Natural killer cell (primary cell): ENCODE measurements around the gene METRNL. TPM values are rescaled to one million over a fixed set of nuclear protein-coding genes. Genes with fewer than 3 reads are reported as not detected.

ENCODE experiments used
- ATAC-seq, 3 donors: fragments of 150-1000 bp in 2 of 3; fragments of 200-7000 bp in 1 of 3; cut with Tn5 transposase; 1 replicate in 1 of 3; 2 replicates in 2 of 3; pipeline ENCODE4 v1.10.0; 2021; ENCODE audit warnings: mild to moderate bottlenecking in 2 of 3, moderate library complexity in 2 of 3
- DNase-seq, 2 donors: peaks; one replicate each; pipeline versions ENCODE4 v3.0.0 to v3.0.0-alpha.2; 2013 to 2021; ENCODE audit warnings: mixed read lengths in 1 of 2
- H3K27ac ChIP-seq: one replicate; pipeline ENCODE4 v1.5.1; 2013; ENCODE audit warnings: mild to moderate bottlenecking, low read length
- H3K27me3 ChIP-seq: one replicate; pipeline ENCODE4 v1.6.1; 2013; ENCODE audit warnings: low read length; ENCODE audit not compliant: control insufficient read depth, insufficient read depth
- H3K36me3 ChIP-seq: one replicate; pipeline ENCODE4 v1.6.1; 2013; ENCODE audit warnings: low read length; ENCODE audit not compliant: control insufficient read depth, insufficient read depth
- H3K4me1 ChIP-seq: one replicate; pipeline ENCODE4 v1.6.1; 2013; ENCODE audit warnings: low read length; ENCODE audit not compliant: control insufficient read depth, insufficient read depth
- H3K4me3 ChIP-seq: one replicate; pipeline ENCODE4 v1.5.1; 2013; ENCODE audit warnings: low read length
- H3K9me3 ChIP-seq: one replicate; pipeline ENCODE4 v1.6.1; 2013; ENCODE audit warnings: low read length; ENCODE audit not compliant: control insufficient read depth, insufficient read depth
- H3K27ac Mint-ChIP-seq, 2 donors: one replicate each; pipeline ENCODE4 v1.8.0; 2022; ENCODE audit warnings: mild to moderate bottlenecking in 2 of 2, mixed read lengths in 2 of 2, moderate library complexity in 1 of 2
- H3K27me3 Mint-ChIP-seq, 2 donors: one replicate each; pipeline ENCODE4 v1.8.0; 2022; ENCODE audit warnings: low read depth in 2 of 2, mixed read lengths in 2 of 2
- H3K36me3 Mint-ChIP-seq: one replicate; pipeline ENCODE4 v1.8.0; 2022; ENCODE audit warnings: mixed read lengths
- H3K4me1 Mint-ChIP-seq, 2 donors: one replicate each; pipeline ENCODE4 v1.8.0; 2022; ENCODE audit warnings: mixed read lengths in 2 of 2
- H3K4me3 Mint-ChIP-seq: one replicate; pipeline ENCODE4 v1.8.0; 2022; ENCODE audit warnings: mild to moderate bottlenecking, moderate library complexity, mixed read lengths
- H3K9me3 Mint-ChIP-seq, 2 donors: one replicate each; pipeline ENCODE4 v1.8.0; 2022; ENCODE audit warnings: mixed read lengths in 2 of 2
- WGBS: methylation state at CpG from one replicate; pipeline ENCODE4 v1.1.7; 2013; ENCODE audit warnings: missing lambda C conversion rate; ENCODE audit not compliant: insufficient coverage; 5-methylcytosine and 5-hydroxymethylcytosine counted together
- intact Hi-C: fragments of 100-400 bp; cut with micrococcal nuclease; formaldehyde crosslinking; loops from one replicate; pipeline ENCODE4 v1.14.2; 2022
- total RNA-seq, 4 donors: library from RNA; stranded (reverse); fragments of 120-200 nt in 1 of 4; gene quantifications; one replicate each; pipeline versions ENCODE4 v1.2.3 to v1.2.4, GENCODE V29; 2013 to 2022
- TF ChIP-seq, protein P1 (sequence below): fragments of 200-600 bp; IDR thresholded peaks from one replicate; pipeline ENCODE4 v1.8.0; 2022; ENCODE audit warnings: antibody characterized with exemption

Gene METRNL
- total RNA-seq, 3 donors from 2014 or later (not counting 1 experiment from before 2014, with no cell fraction given) = 227 to 390 (median 325) TPM

DNA sequence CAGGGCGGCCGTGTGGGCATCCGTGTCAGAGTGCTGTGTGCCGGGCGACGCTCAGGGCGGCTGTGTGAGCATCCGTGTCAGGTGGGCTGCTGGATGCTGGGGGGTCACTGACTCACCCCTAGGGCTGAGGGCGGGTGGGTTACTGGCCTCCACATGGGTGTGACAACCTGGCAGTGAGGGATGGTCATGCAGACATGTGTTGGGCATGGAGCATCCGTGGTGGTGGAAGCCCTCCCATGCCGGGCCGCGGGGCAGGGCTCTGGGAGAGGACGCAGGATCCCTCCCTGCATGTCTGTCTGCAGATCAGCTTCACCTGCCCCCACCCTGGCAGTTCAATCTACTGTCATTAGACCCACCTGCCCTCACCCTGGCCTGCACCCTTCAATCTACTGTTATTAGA lies 56.3 kb downstream of the METRNL start:
- no peaks in the 10 kb centered on the region for H3K9me3 ChIP-seq
- H3K36me3 Mint-ChIP-seq = no peaks in the 10 kb centered on the region
- no peak for ATAC-seq
- H3K27me3 ChIP-seq = peaks cover 2% of the 10 kb centered on the region
- no peak overlapping the region for H3K27ac ChIP-seq
- no peak overlapping the region for H3K4me3 ChIP-seq
- no peak overlapping the region for H3K4me3 Mint-ChIP-seq
- H3K4me1 ChIP-seq = no peaks in the 10 kb centered on the region
- intact Hi-C loops = no loop called here
- no peaks in the 10 kb centered on the region for H3K9me3 Mint-ChIP-seq
- TF ChIP-seq, protein P1, sequence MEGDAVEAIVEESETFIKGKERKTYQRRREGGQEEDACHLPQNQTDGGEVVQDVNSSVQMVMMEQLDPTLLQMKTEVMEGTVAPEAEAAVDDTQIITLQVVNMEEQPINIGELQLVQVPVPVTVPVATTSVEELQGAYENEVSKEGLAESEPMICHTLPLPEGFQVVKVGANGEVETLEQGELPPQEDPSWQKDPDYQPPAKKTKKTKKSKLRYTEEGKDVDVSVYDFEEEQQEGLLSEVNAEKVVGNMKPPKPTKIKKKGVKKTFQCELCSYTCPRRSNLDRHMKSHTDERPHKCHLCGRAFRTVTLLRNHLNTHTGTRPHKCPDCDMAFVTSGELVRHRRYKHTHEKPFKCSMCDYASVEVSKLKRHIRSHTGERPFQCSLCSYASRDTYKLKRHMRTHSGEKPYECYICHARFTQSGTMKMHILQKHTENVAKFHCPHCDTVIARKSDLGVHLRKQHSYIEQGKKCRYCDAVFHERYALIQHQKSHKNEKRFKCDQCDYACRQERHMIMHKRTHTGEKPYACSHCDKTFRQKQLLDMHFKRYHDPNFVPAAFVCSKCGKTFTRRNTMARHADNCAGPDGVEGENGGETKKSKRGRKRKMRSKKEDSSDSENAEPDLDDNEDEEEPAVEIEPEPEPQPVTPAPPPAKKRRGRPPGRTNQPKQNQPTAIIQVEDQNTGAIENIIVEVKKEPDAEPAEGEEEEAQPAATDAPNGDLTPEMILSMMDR = no peak
- DNase-seq = peak in 1 of 2 donors; percentile 5
- H3K27ac Mint-ChIP-seq = no peak overlapping the region
- peaks cover 8 to 15% of the 10 kb centered on the region in 2 donors for H3K27me3 Mint-ChIP-seq
- WGBS = 92% methylated on average over 14 of the region's 14 CpGs
- H3K36me3 ChIP-seq = no peaks in the 10 kb centered on the region
- peaks cover 0 to 8% of the 10 kb centered on the region in 2 donors for H3K4me1 Mint-ChIP-seq

DNA sequence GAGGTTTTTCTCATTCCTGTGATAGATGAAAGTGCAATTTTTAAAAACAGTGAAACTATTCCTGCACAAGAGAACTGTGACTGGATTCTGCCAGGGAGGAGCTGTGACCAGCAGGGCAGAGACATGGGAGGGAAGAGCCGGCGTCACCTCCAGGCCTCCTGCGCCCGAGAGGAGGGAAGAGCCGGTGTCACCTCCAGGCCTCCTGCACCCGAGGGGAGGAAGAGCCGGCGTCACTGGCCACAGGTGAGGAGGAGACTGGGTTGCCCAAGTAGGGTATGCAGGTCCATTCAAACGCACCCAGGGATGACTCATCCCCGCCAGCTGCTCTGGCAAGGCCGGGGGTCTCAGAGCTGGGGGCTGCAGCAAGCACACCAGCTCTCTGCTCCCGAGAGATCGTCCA lies 56.7 kb downstream of the METRNL start:
- DNase-seq = peak in 1 of 2 donors; percentile 7

DNA sequence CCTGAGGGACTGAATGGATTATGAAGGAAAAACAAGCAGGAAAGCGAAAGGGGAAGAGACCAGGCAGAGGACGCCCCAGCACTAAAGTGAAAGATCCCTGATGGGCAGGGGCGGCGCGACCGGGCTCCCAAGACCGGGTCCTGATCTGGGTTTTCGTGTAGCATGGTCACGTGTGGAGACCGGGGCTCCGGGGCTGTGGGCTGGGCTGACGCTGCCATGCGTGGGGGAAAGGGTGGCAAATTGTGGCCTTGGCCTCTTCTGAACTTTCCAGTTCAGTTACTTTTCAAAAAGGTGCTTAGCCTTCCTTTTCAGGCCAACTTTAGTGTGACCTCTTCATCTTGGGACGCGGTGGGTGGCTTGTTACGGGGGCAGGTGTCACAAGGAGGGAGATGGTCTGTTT lies 57.5 kb downstream of the METRNL start:
- TF ChIP-seq, protein P1 = no peak
- peaks cover 0 to 8% of the 10 kb centered on the region in 2 donors for H3K4me1 Mint-ChIP-seq
- Histone ChIP-seq H3K4me3 (no peak overlapping the region), H3K27me3 (peaks cover 2% of the 10 kb centered on the region), H3K27ac (no peak overlapping the region), H3K36me3 (no peaks in the 10 kb centered on the region), H3K9me3 (no peaks in the 10 kb centered on the region), H3K4me1 (no peaks in the 10 kb centered on the region)
- H3K36me3 Mint-ChIP-seq = no peaks in the 10 kb centered on the region
- intact Hi-C loops = no loop called here
- H3K27ac Mint-ChIP-seq = no peak overlapping the region
- no peak overlapping the region for H3K4me3 Mint-ChIP-seq
- WGBS = 88% methylated on average over 16 of the region's 16 CpGs
- H3K9me3 Mint-ChIP-seq = no peaks in the 10 kb centered on the region
- ATAC-seq (no peak), DNase-seq (peak in 1 of 2 donors; percentile 4)
- H3K27me3 Mint-ChIP-seq = peaks cover 8 to 15% of the 10 kb centered on the region in 2 donors

More for the DNA sequence above, 56.7 kb downstream of the METRNL start:
- Mint-ChIP-seq H3K4me1 (peaks cover 0 to 8% of the 10 kb centered on the region in 2 donors), H3K27me3 (peaks cover 8 to 15% of the 10 kb centered on the region in 2 donors), H3K36me3 (no peaks in the 10 kb centered on the region), H3K27ac (no peak overlapping the region), H3K4me3 (no peak overlapping the region), H3K9me3 (no peaks in the 10 kb centered on the region)
- Histone ChIP-seq H3K4me1 (no peaks in the 10 kb centered on the region), H3K36me3 (no peaks in the 10 kb centered on the region), H3K27ac (no peak overlapping the region), H3K4me3 (no peak overlapping the region), H3K27me3 (peaks cover 2% of the 10 kb centered on the region), H3K9me3 (no peaks in the 10 kb centered on the region)
- 90% methylated on average over 13 of the region's 13 CpGs for WGBS
- TF ChIP-seq, protein P1 = no peak
- ATAC-seq = no peak
- intact Hi-C loops = no loop called here

DNA sequence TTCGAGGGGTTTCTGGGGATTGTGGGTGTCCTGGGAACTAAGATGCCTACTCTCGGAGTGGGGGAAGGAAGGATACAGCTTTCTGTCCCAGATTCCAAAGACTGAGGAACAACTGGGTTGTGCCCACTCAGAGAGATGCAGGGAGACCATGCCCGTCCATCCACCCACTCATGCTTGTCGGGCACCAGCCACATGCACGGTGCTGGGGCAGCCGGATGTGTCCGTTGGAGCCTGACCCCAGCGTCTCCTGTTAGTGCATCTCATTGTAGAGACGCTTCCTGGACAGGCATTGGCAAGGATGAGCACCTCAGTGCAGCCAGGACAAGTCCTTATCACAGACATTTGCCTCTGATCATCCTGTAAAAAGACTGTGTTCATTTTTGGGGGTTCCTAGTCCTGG lies 58.1 kb downstream of the METRNL start:
- TF ChIP-seq, protein P1 = no peak
- ATAC-seq (no peak), DNase-seq (no peak)
- Mint-ChIP-seq H3K27ac (no peak overlapping the region), H3K27me3 (peaks cover 8 to 12% of the 10 kb centered on the region in 2 donors), H3K4me3 (no peak overlapping the region), H3K9me3 (no peaks in the 10 kb centered on the region), H3K4me1 (peaks cover 0 to 2% of the 10 kb centered on the region in 2 donors), H3K36me3 (no peaks in the 10 kb centered on the region)
- no peaks in the 10 kb centered on the region for H3K36me3 ChIP-seq
- no peaks in the 10 kb centered on the region for H3K4me1 ChIP-seq
- intact Hi-C loops = no loop called here
- no peaks in the 10 kb centered on the region for H3K9me3 ChIP-seq
- peaks cover 2% of the 10 kb centered on the region for H3K27me3 ChIP-seq
- H3K4me3 ChIP-seq = no peak overlapping the region
- 77% methylated on average over 9 of the region's 9 CpGs for WGBS
- H3K27ac ChIP-seq = no peak overlapping the region
